ENCODE results near the gene ETNK2.
"Not testable (repeated sequence)": the region's sequence is repeated elsewhere in the genome, so short reads cannot be mapped to it uniquely, and the experiment has no call there.

ETNK2 gene

DNA sequence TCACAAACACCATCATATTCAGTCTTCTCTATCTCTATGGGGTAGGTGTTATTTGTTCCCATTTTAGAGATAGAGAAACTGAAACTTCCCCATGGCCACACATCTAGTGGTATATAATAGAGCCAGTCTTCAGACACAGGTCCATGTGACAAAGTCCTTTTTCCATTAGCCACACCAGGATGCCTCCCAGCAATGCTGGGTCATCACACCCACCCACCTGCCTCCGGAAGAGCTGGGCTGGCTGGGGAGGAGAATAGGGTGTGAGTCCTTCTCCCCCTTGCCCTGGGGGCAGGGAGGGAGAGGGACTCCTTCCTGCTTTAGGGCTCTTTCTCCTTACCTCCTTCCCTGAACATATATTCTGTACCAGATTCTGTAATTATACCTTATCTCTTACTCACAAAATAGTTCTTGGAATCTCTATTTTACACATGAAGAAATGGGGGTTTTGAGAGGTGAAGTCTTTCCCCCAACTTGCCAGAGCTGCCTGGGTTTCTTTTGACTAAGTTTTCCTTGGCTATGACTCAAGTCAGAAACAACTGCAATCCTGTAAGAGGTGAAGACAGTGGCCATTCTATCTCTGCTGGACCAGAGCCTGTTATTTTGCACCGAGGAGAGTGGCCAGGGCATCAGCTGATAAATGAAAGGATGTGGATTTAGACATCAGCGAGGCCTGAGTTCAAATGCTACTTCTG is 49.0 kb downstream of the ETNK2 start:
- no peak for DNase-seq (ENCODE audit: low spot score)

DNA sequence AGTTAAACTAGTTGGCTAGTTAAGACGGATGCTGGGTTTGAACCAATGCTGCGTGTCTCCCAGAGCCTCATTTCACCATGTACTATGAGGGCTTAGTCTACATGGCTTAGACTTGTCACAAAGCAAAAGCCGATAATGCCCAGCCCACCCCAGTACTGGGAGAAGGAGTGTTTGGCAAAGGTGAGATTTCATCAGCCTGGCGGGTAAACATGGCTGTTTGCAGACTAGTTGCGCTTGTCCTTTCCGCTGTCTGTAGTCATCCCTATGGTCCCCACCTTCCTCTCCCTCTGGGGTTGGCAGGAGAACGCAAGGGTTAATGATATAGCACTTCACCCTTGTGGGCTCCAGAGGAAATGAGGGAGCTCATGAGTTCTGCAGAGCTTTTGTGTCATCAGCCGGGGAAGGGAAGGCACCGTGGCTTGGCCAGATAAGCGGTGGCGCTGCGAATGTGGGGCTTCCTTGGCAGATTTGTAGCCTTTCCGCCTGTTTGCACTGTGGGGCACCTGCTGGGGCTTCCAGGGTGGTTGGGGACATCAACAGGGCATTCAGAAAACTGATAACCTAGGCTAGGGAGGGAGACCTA is 49.7 kb downstream of the ETNK2 start:
- no peak for DNase-seq (ENCODE audit: low spot score)

DNA sequence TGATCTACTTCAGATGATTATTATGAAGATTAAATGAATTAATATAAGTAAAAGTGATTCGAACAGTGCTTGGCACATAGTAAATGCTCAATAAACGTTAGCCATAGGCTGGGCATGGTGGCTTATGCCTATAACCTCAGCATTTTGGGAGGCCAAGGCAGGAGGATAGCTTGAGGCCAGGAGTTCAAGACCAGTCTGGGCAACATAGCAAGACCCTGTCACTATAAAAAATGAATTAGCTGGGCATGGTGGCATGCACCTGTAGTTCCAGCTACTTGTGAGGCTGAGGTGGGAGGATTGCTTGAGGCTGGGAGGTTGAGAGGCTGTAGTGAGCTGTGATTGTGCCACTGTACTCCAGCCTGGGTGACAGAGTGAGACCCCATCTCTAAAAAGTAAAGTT is 52.1 kb downstream of the ETNK2 start:
- not testable (repeated sequence) for DNase-seq (ENCODE audit: low spot score)

DNA sequence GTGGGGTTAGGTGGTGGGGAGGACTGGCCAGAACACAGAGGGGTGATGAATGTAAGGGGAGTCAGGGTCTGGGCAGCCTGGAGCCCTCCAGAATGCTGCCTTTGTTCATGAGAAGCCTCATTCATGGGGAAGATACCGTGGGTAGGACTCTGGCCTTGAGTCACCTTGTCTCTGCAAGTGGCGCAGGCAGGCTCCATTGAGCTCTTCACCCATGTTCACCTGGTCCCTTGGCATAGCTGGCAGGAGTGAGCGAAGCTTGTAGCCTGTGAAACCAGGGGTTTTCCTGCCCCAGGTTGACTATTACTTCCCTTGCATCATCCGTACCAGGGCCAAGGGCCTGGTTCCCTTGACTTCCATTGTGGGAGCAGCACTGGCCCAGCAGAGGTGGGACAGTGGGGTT is 53.2 kb downstream of the ETNK2 start:
- no peak for DNase-seq (ENCODE audit: low spot score)

DNA sequence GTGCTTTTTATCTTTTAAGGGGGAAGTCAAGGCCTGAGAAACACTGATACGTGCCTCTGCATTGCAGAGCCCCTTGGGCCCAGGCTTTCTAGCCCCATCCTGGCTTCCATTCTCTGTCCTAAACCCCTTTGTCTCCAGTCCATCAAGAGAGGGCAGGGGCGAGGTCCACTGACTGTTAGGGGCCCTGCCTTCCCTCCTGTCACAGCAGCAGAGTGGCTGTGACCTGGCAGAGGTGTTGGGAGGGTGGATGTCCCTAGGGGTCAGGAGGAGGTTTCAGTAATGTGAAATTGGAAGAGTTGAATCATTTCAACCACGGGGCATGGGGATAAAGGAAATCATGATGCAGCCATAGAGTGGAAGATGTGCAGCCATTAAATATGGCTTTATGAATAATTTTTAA is 54.9 kb downstream of the ETNK2 start:
- DNase-seq (ENCODE audit: low spot score), result no peak

GRCh38 chr1:204094856-204095634 is 56.8 kb downstream of the ETNK2 start:
- no peak for DNase-seq (ENCODE audit: low spot score)

- no peak for DNase-seq (ENCODE audit: low spot score)
Observed at GRCh38 chr1:204094313-204094729, 57.5 kb downstream of the ETNK2 start.

- DNase-seq (ENCODE audit: low spot score), result no peak
Observed at GRCh38 chr1:204093781-204094180, 58.1 kb downstream of the ETNK2 start.

DNA sequence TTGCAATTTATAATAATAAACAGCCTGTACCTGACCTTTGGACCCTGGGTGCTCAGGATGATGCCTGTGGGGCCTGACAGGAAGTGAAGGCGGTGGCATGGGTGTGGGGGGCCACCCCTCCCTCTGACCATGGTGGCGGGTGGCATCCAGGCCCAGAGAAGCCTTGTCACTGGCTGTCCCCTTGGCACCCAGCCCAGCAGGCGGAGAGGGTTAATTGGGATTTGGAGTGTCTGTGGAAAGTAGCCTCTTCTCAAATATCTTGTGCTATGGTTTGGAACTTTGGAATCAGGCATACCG is 58.5 kb downstream of the ETNK2 start:
- DNase-seq (ENCODE audit: low spot score), result no peak

GRCh38 chr1:204092632-204093420 is 59.0 kb downstream of the ETNK2 start:
- no peak for DNase-seq (ENCODE audit: low spot score)

- no peak for DNase-seq (ENCODE audit: low spot score)
Observed at GRCh38 chr1:204091787-204092312, 60.0 kb downstream of the ETNK2 start.

GRCh38 chr1:204091066-204091465 is 60.8 kb downstream of the ETNK2 start:
- no peak for DNase-seq (ENCODE audit: low spot score)

DNA sequence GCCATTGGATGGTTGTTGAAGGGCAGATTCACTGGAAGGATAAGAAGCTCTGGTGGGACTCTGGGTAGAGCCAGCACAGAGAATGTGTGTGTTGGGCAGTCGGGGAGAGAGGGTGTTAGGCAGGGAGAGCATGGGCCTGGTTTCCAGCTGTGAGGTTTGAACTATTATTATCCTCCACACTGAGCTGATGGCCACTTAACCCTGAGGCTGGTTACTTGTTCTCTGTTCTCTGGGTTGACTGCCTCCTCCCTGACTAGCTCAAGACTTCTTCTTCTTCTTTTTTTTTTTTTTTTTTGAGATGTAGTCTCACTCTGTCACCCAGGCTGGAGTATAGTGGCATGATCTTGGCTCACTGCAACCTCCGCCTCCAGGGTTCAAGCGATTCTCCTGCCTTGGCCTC is 61.7 kb downstream of the ETNK2 start:
- DNase-seq (ENCODE audit: low spot score), result not testable (repeated sequence)

- DNase-seq (ENCODE audit: low spot score), result no peak
Observed at GRCh38 chr1:204089044-204089751, 62.6 kb downstream of the ETNK2 start.

DNA sequence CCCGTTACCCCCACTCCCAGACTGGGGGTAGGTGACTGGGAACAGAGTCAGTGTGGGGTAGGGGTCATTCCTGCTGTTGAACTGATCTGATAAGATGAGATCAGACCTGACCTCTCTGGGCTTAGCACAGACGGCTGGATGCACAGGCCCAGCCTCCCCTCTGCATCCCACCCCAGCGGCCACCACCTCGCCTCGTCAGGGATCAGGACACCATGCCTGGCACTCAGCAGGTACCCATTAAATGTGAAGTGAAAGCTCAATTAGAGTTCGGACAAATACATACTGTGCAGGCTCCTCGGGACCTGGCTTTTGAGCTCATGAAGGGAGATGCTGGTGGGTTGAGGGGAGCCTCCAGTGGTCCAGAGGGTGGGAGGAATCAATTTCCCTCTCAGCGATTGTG is 63.2 kb downstream of the ETNK2 start:
- no peak for DNase-seq (ENCODE audit: low spot score)

- DNase-seq (ENCODE audit: low spot score), result no peak
Observed at GRCh38 chr1:204087893-204088528, 63.8 kb downstream of the ETNK2 start.

DNA sequence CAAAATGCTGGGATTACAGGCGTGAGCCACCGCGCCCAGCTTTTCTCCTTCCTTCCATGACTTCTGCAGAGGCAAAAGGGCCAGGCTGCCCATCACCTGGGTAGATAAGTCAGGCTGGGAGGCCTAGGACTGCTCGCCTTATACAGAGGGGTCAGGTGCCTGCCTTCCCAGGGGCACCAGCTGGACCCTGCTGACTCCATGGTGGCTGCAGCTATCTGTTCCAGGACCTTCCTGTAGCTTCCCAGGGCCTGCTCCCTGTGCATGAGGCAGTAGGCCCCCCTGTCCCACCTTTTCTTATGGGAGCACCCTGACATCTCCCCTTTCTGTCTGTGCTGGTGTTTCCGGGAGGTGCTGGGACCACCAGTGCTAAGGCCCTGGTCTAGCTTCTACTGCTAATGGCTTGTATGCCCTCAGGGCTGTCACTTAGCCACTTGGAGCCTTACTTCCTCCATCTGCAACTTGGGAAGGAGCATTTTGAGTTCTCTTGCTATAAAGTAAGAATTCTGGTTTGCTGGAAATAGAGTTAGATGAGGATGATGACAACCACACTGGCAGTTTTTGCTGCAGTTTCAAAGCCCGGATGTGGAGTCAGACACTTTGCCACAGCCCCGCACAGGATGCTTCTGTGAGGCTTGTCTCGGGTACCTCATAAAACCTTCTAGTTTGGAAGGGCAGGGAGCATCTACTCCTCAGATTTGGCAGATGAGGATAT is 64.5 kb downstream of the ETNK2 start:
- DNase-seq (ENCODE audit: low spot score), result no peak

DNA sequence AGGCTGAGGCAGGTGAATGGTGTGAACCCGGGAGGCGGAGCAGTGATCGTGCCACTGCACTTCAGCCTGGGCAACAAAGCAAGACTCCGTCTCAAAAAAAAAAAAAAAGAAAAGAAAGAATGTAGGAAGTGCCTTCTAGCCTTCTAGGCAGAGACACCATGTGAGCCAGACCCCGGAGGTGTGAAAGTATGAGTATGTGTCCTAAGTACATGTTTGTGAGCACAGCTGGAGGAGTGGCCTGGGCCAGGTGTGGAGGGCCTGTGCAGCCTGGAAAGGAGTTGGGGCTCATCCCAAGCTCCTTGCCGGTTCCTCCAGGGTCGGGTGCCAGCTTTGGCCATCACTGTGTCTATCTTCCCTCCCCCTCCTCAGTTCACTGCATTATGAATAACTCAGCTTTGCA is 66.0 kb downstream of the ETNK2 start:
- DNase-seq (ENCODE audit: low spot score), result no peak

- no peak for DNase-seq (ENCODE audit: low spot score)
Observed at GRCh38 chr1:204084247-204084772, 67.5 kb downstream of the ETNK2 start.

DNA sequence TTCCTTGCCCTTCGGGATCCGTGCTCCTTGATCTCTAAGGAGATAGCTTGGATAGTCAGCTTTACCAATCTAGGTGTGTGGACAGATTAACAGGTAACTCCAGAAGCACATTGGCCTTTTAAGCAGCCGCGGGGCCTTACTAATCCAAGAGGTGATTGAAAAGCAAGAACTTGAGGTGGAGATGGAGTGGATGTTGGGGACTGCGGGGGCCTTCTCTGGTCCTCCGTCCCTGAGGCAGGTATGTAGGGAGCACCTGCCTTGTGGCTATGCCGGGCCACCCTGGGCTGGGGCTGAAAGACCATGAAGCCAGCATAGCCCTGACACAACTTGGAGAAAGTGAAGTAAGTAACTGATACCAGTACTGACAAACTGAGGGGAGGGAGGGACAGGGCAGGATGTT is 68.4 kb downstream of the ETNK2 start:
- no peak for DNase-seq (ENCODE audit: low spot score)
